GM19397 (cell line): ENCODE data around the gene BCL2L11.

Source experiments
- ATAC-seq: cut with Tn5 transposase; IDR thresholded peaks from one replicate; pipeline ENCODE4 v1.9.1; 2021; ENCODE audit warnings: mild to moderate bottlenecking, moderate library complexity; ENCODE audit not compliant: unreplicated experiment

BCL2L11 gene

GRCh38 chr2:111142101-111142500 lies 21.4 kb downstream of the BCL2L11 start:
- no peak for ATAC-seq

DNA sequence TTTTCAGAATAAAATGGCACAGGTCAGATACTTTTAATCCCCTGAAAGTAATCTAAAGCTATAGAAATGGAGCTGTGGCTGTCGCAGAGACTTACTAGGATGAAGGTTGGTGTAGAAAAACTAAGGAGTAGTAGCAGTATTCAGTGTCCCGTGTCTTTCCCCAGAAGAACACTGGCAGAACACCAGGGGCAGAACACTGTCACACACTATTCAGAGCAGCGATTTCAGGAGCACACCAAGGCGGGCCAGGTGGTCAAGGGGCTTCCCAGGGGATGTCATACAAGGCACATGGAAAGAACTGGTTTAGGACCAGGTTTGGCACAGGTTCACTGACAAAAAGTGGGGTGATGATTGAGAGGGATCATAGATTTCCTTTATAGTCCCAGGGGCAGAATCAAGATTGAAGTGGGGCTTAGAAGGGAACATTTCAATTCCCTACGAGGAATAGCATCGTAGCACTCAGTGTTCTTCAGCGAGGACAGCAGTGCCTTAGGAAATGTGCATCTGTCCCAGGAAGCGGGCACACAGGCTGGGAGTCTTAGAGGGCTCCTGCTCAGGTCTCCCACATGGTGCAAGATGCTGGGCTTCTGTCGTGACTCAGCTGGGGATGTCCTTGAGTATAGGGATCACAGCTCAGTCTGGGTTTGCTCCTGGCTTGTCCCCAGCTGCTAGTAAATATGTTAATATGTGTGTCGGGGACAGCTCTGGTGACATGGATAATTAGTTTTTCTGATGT lies 22.6 kb downstream of the BCL2L11 start:
- no peak for ATAC-seq

DNA sequence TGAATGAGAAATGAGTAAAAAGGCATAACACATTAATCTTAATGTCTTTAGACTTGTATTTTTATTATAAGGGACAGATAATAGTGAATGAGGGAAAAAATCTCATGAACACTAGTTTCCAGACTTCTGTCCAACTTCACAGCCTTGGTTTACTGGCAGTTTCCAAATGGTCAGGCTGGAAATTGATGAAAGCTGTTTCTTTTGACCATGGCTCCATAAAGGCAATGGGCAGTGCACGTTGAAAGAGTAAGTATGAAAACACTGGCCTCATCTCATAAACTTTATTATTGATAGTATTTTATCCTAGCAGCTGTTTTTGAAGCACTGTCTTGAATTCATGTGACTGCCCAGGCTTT lies 23.1 kb downstream of the BCL2L11 start:
- no peak for ATAC-seq

DNA sequence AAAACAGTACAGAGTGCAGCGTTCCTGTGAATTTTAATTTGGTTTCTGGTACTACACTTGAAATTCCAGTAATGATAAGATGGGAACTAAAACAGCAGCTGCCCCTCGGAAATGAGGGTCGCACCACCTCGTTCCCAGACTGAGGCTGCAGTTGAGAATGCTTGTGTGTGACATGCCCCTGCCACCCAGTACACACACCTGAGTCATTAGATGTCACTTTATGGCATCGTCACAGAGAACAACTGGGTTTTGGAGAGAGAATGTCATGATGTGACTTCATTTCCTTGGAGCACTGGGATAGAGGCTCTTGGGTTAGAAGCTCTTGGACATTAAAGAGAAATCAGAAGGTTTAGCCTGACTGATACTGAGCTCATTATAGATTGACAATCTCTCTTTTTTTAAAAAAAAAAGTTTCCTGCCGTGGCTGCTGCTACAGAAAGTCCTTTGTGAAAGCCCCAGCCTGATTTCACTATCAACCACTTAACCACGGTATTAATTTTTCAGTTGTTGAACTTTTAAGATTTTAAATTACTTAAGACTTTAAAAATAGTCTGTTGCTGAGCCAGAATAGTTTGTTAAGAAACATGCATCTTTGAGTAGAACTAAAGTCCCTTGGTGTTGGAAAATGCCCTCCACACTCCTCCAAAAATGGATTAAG lies 24.5 kb downstream of the BCL2L11 start:
- ATAC-seq: no peak

DNA sequence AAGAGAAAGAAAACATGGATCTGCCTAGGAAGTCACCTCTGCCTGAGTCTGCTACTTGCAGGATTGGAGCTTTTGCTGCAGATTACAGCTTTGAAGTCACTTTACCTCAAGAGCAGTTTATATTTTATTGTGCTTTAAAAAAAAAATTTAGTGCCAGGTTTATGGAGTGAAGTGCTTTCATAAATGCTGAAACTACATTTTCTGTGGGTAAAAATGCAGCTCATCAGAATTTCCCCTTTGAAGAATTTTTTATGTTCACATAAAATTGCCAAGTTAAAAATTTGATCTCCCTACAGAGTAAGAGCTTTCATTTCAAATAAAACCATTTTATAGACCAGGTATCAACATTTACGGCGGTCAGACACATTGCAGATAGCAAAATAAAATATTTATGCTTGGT lies 25.2 kb downstream of the BCL2L11 start:
- ATAC-seq: no peak

DNA sequence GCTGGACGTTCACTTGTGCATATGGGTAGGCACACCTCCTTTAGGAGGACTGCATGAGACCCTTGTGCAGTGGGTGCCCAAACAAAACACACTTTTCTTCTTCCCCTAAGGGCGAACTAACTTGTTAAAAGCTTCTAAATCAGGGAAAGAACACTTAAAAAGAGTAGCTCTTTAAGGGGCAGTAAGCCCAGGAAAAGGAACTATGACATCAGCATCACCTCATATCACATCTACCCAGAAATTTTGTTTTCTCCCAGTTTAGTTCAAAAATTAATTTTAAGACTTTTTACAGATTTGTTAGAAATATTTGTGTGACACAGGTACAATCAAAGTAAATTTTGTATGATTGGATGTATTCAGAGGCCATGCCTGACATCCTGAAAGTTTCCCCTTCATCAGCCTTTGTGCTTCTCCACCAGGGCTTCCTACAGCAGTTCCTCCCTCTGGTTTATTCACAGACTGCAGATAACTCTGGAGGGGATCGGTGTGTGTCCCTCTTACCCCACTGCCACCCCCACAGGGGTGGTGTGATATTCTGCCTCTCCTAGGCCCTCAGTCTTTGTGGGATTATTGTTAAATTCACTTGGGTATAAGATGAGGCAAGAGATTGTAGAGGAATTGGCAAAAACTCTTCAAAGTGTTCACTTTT lies 27.6 kb downstream of the BCL2L11 start:
- ATAC-seq: no peak

DNA sequence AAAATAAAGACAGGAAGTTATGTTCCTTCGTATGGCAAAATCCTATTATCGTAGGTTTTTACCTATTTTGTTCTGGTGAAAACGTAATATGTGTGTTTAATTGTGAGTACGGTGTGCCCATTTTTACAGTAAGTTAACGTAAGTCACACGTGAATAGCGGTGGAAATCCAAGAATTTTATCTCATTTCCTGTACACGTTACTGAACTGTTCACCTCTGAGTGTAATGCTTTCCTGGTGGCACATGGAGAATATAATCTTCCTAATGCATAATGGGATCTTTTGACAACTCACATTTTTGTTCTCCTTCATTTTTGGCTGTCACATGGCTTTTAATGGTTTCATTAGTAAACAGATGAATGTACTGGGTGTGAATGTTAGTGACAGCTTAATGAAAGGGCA lies 28.2 kb downstream of the BCL2L11 start:
- no peak for ATAC-seq

DNA sequence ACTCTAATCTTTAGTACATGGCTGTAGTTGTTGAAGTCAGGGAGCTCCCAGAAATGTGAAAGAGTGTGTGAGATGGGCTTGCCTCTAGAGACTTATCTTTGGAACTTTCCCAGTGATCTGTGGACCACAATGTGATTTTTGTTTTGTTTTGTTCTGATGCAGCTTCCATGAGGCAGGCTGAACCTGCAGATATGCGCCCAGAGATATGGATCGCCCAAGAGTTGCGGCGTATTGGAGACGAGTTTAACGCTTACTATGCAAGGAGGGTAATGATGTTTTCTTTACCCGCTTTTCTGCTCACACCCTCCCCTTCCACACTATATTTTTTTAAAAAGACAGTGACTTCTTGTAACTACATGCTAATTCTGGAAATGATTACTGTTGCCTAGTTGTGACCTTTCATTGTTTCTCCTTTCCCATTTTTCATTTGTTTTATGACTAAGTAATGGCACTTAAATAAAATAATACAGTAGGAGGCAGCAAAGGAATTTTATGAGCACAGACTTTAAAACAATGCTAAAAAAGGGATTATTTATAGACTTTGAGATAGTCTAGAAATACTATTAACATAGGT lies 29.3 kb downstream of the BCL2L11 start:
- ATAC-seq: no peak

DNA sequence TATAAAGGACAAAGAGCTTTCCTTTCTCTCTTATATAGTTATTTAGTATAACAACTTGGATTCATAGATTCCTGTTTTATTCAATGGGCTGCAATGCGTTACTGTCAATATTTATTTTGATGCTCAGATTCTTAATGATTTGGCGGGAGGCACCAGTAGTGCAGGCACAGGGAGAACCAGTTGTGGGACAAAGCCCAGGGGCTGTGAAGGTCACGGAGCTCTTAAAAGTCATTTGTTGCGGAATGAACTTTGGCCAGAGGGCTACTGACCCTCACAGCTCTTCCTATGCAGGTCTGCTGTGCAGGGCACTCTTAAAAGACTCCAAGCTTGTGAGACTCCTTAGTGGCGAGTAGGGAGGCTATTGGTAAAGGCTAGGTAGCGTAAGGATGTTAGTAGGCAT lies 34.0 kb downstream of the BCL2L11 start:
- ATAC-seq: no peak

- ATAC-seq: no peak
These were observed 34.9 kb downstream of the BCL2L11 start for GRCh38 chr2:111155610-111156009.

- ATAC-seq: no peak
These were observed 35.8 kb downstream of the BCL2L11 start for GRCh38 chr2:111156529-111156928.

- peak; percentile 56 for ATAC-seq
These were observed 36.5 kb downstream of the BCL2L11 start for GRCh38 chr2:111157071-111157661.

GRCh38 chr2:111157798-111158197 lies 37.1 kb downstream of the BCL2L11 start:
- ATAC-seq: peak; percentile 71

- ATAC-seq: no peak
These were observed 38.9 kb downstream of the BCL2L11 start for GRCh38 chr2:111159641-111160040.

DNA sequence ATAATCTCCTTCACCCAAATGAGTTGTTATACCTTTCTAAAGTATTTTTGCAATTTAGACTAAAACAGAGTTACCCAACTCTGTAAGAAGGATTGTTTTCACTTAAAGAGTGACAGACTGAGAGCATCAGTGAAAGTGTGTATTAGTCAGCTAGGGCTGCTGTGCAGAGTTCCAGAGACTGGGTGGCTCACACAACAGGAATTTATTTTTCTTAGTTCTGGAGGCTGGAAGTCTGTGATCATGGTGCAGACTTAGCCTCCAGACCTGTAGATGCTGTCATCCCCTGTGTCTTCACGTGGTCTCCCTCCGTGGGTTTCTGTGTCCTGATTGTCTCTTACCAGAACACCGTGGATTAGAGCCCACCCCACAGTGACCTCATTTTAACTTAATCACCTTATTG lies 40.0 kb downstream of the BCL2L11 start:
- no peak for ATAC-seq

DNA sequence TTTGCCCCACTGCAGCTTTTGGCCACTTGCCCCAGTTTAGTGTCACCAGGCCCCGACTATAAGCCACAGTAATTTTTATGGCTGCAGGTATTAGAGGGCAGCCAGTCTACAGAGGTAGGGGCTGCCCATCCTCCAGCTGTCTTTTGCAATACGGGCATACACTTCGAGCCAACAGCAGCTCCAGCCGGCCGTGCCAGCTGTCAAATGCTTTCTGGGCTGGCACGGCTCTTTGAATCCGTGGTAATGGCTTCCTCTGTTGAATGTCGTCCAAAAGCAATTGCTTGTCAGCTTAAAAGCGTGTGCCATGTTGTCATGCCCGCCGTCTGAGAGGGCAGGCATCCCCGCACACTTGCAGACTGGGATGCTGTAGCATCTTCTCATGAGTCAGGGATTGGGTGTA lies 41.3 kb downstream of the BCL2L11 start:
- no peak for ATAC-seq

DNA sequence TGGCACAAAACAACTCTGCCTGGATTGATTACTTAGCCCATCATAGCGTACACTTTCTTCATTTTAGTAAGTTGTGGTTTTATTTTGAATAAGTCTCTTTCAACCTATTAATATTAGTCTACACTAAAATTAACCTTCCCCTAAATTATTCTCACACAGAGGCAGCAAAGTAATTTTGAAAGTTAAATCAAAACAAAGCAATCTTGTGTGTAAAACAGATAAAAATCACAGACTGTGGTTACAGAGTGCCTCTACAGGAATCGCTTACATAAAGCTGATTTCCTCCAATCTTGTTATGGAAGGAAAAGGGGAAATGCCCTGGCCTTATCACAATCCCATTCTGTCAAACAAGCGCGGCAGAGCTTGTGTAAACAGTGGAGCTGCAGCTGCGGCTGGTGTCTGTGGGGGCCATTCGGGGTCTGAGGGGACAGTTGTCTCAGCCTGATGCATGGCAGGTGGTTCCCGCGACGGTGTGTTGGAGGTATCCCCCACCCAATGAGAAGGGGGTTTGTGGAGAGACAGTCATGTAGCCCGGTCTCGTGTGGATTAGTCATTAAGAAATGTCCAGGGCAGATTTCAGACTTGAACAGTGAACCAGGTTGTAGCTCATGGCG lies 42.1 kb downstream of the BCL2L11 start:
- no peak for ATAC-seq

GRCh38 chr2:111164078-111164477 lies 43.4 kb downstream of the BCL2L11 start:
- ATAC-seq: no peak

DNA sequence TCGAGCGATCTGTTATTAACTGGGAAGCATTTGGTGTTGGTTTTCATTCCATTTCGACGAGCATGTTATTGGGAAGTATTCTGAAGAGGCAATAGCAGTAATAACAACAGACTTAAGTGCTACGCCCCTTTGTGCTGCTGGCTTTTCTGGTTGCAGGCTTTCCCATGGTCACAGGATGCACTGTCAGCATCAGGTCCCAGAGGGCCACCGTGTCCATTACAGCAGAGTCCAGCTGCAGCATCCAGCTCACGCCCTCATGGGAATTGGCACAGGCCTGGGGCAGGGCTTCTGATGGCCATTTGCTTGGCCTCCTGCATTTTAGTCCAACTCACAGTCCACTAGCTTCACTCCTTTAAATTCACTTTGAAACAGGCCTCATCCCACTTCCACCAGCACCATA lies 44.4 kb downstream of the BCL2L11 start:
- no peak for ATAC-seq

DNA sequence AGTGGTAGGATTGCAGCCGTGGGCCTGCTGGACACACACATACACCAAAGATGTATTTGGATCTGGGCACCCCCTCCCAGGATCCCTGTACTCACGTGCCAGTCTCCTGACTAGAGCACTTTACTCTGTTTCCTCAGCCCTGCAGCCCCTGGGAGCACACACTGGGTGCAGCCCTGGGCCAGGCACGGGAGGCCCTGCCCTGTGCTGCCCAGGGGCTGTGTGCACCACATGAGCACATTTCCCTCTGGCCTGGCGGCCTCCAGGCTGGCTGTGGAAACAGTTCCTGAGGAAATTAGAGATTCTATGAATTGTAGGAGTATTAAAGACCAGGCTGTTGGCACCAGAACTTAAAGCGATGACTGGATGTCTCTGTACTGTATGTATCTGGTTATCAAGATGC lies 45.4 kb downstream of the BCL2L11 start:
- ATAC-seq: no peak
